Measurements from ENCODE around the gene WBP2. TPM values are rescaled to one million over a fixed set of nuclear protein-coding genes. Genes with fewer than 3 reads are reported as not detected.

Gene WBP2
- total RNA-seq, 1 experiment from 2014 or later: 72.3 TPM

GRCh38 chr17:75834928-75835653 is 20.0 kb downstream of the WBP2 start:
- Histone ChIP-seq H3K36me3 (ENCODE audit: control insufficient read depth, insufficient read depth, low read length) (no peaks in the 10 kb centered on the region), H3K4me3 (ENCODE audit: low read depth, low read length) (no peak overlapping the region), H3K4me1 (0 out of 2 replicates have a peak, but pooled peaks cover 4% of the 10 kb centered on the region), H3K27me3 (replicated peaks; ENCODE audit: control insufficient read depth, insufficient read depth, low read length) (no peaks in the 10 kb centered on the region), H3K9me3 (no peaks in the 10 kb centered on the region)
- Mint-ChIP-seq H3K27ac (ENCODE audit: unreplicated experiment) (no peak overlapping the region), H3K27me3 (ENCODE audit: insufficient read depth, unreplicated experiment) (no peaks in the 10 kb centered on the region), H3K4me3 (ENCODE audit: unreplicated experiment) (no peak overlapping the region), H3K9me3 (ENCODE audit: unreplicated experiment) (no peaks in the 10 kb centered on the region), H3K36me3 (ENCODE audit: insufficient read depth, unreplicated experiment) (peaks cover 10% of the 10 kb centered on the region), H3K4me1 (ENCODE audit: low read depth, unreplicated experiment) (peaks cover 11% of the 10 kb centered on the region)
- ChIA-PET CTCF (interaction anchor here (0.6 kb wide), 2 partner anchors 34 to 47 kb away, joined by 3 read pairs; no protein-coding TSS in a partner anchor), POLR2A (no interaction called here)
- no peak for DNase-seq
- no TSS peak for BruUV-seq (replicated peaks)
- intact Hi-C loops (cut with micrococcal nuclease; ENCODE audit: unreplicated experiment): no loop called here
- TF ChIP-seq CTCF (IDR thresholded peaks at IDR 0.05; ENCODE audit: insufficient read depth in 1 of 2, low read depth in 1 of 2, low read length in 1 of 2, severe bottlenecking in 1 of 2, unreplicated experiment in 1 of 2): no peak

GRCh38 chr17:75834279-75834920 is 20.7 kb downstream of the WBP2 start:
- Histone ChIP-seq H3K4me3 (ENCODE audit: low read depth, low read length) (no peak overlapping the region), H3K9me3 (no peaks in the 10 kb centered on the region), H3K27me3 (replicated peaks; ENCODE audit: control insufficient read depth, insufficient read depth, low read length) (no peaks in the 10 kb centered on the region), H3K36me3 (ENCODE audit: control insufficient read depth, insufficient read depth, low read length) (no peaks in the 10 kb centered on the region), H3K4me1 (0 out of 2 replicates have a peak, but pooled peaks cover 4% of the 10 kb centered on the region)
- Mint-ChIP-seq H3K9me3 (ENCODE audit: unreplicated experiment) (no peaks in the 10 kb centered on the region), H3K36me3 (ENCODE audit: insufficient read depth, unreplicated experiment) (peaks cover 10% of the 10 kb centered on the region), H3K4me1 (ENCODE audit: low read depth, unreplicated experiment) (peaks cover 11% of the 10 kb centered on the region), H3K4me3 (ENCODE audit: unreplicated experiment) (no peak overlapping the region), H3K27me3 (ENCODE audit: insufficient read depth, unreplicated experiment) (no peaks in the 10 kb centered on the region), H3K27ac (ENCODE audit: unreplicated experiment) (no peak overlapping the region)
- BruUV-seq (replicated peaks): no TSS peak
- ChIA-PET POLR2A (no interaction called here), CTCF (interaction anchor here (0.6 kb wide), 1 partner anchor 48 kb away, joined by 3 read pairs; no protein-coding TSS in a partner anchor)
- no peak for TF ChIP-seq CTCF (IDR thresholded peaks at IDR 0.05; ENCODE audit: insufficient read depth in 1 of 2, low read depth in 1 of 2, low read length in 1 of 2, severe bottlenecking in 1 of 2, unreplicated experiment in 1 of 2)
- intact Hi-C loops (cut with micrococcal nuclease; ENCODE audit: unreplicated experiment): no loop called here
- DNase-seq: no peak

- peaks cover 11% of the 10 kb centered on the region for H3K4me1 Mint-ChIP-seq (ENCODE audit: low read depth, unreplicated experiment)
- BruUV-seq (replicated peaks): no TSS peak
- no peaks in the 10 kb centered on the region for H3K27me3 Mint-ChIP-seq (ENCODE audit: insufficient read depth, unreplicated experiment)
- H3K36me3 ChIP-seq (ENCODE audit: control insufficient read depth, insufficient read depth, low read length): no peaks in the 10 kb centered on the region
- ChIA-PET CTCF (interaction anchor here (0.7 to 0.8 kb wide), 2 partner anchors 22 to 295 kb away, joined by 4 to 6 read pairs; partner anchors contain the start of gene WBP2), POLR2A (no interaction called here)
- no peaks in the 10 kb centered on the region for H3K27me3 ChIP-seq (replicated peaks; ENCODE audit: control insufficient read depth, insufficient read depth, low read length)
- 0 out of 2 replicates have a peak, but pooled peaks cover 4% of the 10 kb centered on the region for H3K4me1 ChIP-seq
- no peaks in the 10 kb centered on the region for H3K9me3 ChIP-seq
- H3K36me3 Mint-ChIP-seq (ENCODE audit: insufficient read depth, unreplicated experiment): peaks cover 16% of the 10 kb centered on the region
- intact Hi-C loops (cut with micrococcal nuclease; ENCODE audit: unreplicated experiment): no loop called here
- no peaks in the 10 kb centered on the region for H3K9me3 Mint-ChIP-seq (ENCODE audit: unreplicated experiment)
- no peak for DNase-seq
- no peak overlapping the region for H3K27ac Mint-ChIP-seq (ENCODE audit: unreplicated experiment)
- no peak overlapping the region for H3K4me3 Mint-ChIP-seq (ENCODE audit: unreplicated experiment)
- TF ChIP-seq CTCF (IDR thresholded peaks at IDR 0.05; ENCODE audit: insufficient read depth in 1 of 2, low read depth in 1 of 2, low read length in 1 of 2, severe bottlenecking in 1 of 2, unreplicated experiment in 1 of 2): no peak
- H3K4me3 ChIP-seq (ENCODE audit: low read depth, low read length): no peak overlapping the region
Measured at GRCh38 chr17:75832652-75833400, 22.3 kb downstream of the WBP2 start.

All from Caco-2 (cell line).